Dendritic cell treated with granulocyte-macrophage colony-stimulating factor and Interleukin-4, amounts not matched to agents 40 ng/mL and 50 ng/mL, for 4 days (primary cell): ENCODE results near the gene OMP.
"Not testable (repeated sequence)": the region's sequence is repeated elsewhere in the genome, so short reads cannot be mapped to it uniquely, and the experiment has no call there.

Experiments used
- H3K27ac Mint-ChIP-seq: one replicate; pipeline ENCODE4 v1.8.0; 2022; ENCODE audit warnings: mild to moderate bottlenecking, mixed read lengths
- H3K27me3 Mint-ChIP-seq: one replicate; pipeline ENCODE4 v1.8.0; 2022; ENCODE audit warnings: mild to moderate bottlenecking, mixed read lengths
- H3K36me3 Mint-ChIP-seq: one replicate; pipeline ENCODE4 v1.8.0; 2022; ENCODE audit warnings: low read depth, mixed read lengths
- H3K4me1 Mint-ChIP-seq: one replicate; pipeline ENCODE4 v1.8.0; 2022; ENCODE audit warnings: low read depth, mixed read lengths
- H3K4me3 Mint-ChIP-seq: one replicate; pipeline ENCODE4 v1.8.0; 2022; ENCODE audit warnings: mild to moderate bottlenecking, moderate library complexity, mixed read lengths
- H3K9me3 Mint-ChIP-seq: one replicate; pipeline ENCODE4 v1.8.0; 2022; ENCODE audit warnings: mixed read lengths
- intact Hi-C: fragments of 100-400 bp; cut with micrococcal nuclease; formaldehyde crosslinking; loops from one replicate; pipeline ENCODE4 v1.15.0; 2022

OMP gene

DNA sequence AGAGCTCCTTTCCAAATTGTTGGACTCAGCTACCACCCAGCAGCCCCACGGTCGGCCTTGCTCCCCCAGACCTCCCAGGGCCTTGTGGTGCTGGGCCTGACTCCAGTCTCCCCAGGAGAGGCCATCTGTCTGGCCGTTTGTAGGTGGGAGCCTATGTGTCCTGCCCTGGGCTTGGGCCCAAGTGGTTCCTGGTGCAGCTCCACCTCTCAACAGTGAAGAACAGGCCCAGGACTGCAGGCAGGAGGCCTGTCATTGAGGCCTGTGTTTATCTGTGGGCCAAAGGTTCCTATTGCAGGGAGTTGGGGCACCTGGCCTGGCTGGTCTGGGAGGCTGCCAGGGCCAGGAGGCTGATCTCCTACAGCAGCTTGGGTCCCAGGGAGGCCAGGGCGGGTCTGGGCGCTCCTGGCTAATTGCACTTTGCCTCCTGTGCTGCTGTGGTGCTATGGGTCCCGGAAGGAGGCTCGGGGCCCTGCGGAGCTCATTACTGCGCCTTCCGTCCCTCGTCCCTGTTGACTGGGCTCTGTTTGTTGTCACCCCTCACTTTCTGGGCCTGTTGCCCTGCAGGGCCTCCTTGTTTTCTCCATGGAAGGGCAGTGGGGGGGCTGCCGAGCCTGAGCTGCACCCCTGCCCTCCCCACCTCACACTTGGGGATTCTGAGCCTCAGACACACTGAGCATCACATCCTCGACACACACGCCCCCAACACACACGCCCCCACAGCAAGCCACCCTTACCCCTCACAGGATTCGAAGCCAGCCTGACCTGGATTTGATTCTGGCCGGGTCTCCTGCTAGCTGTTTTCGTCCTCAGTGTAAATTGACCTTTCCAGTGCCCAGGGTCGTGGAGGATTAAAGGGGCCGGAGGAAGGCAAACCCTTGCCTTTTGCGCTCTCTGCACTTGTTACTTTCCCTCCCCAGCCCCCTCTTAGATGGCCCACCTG is 6.8 kb upstream of the OMP start:
- intact Hi-C loops: no loop called here
- Mint-ChIP-seq H3K27me3 (peaks cover 5% of the 10 kb centered on the region), H3K27ac (no peak overlapping the region), H3K36me3 (no peaks in the 10 kb centered on the region), H3K9me3 (no peaks in the 10 kb centered on the region), H3K4me3 (no peak overlapping the region), H3K4me1 (no peaks in the 10 kb centered on the region)

DNA sequence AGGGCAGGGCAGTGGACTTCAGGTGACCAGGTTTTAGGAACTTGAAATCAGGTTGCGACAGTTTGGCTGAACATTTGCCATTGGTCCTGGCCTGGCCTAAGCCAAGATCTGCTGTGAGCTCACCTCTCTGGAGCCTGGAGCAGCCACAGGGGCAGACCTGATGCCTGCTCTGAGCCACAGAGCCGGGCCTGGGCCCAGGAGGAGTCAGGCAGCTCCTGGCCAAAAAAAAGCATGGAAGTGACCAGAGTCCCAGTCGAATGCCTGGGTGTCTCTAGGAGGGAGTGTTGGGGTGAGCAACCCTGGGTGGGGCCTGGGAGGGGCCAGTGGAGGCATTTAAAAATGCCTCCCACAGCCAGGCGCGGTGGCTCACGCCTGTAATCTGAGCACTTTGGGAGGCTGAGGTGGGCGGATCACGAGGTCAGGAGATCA is 6.0 kb upstream of the OMP start:
- Mint-ChIP-seq H3K36me3 (no peaks in the 10 kb centered on the region), H3K9me3 (no peaks in the 10 kb centered on the region), H3K4me1 (no peaks in the 10 kb centered on the region), H3K4me3 (no peak overlapping the region), H3K27ac (no peak overlapping the region), H3K27me3 (peaks cover 2% of the 10 kb centered on the region)
- intact Hi-C loops: no loop called here

DNA sequence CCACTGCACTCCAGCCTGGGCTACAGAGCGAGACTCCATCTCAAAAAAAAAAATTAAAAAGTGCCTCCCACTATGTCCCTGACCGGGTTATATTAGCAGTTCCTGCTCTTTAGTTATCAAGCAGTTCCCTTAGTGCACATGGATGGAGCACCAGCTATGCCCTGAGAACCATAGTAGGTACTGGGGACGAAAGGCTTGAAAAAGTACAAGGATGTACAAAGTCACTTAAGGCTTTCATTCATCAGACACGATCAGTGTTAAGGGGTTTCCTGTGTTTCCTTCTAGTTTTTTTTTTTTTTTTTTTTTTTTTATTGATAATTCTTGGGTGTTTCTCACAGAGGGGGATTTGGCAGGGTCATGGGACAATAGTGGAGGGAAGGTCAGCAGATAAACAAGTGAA is 5.5 kb upstream of the OMP start:
- H3K4me1 Mint-ChIP-seq, H3K27ac Mint-ChIP-seq, intact Hi-C loops, H3K9me3 Mint-ChIP-seq, H3K27me3 Mint-ChIP-seq, H3K4me3 Mint-ChIP-seq, H3K36me3 Mint-ChIP-seq: not testable (repeated sequence)

DNA sequence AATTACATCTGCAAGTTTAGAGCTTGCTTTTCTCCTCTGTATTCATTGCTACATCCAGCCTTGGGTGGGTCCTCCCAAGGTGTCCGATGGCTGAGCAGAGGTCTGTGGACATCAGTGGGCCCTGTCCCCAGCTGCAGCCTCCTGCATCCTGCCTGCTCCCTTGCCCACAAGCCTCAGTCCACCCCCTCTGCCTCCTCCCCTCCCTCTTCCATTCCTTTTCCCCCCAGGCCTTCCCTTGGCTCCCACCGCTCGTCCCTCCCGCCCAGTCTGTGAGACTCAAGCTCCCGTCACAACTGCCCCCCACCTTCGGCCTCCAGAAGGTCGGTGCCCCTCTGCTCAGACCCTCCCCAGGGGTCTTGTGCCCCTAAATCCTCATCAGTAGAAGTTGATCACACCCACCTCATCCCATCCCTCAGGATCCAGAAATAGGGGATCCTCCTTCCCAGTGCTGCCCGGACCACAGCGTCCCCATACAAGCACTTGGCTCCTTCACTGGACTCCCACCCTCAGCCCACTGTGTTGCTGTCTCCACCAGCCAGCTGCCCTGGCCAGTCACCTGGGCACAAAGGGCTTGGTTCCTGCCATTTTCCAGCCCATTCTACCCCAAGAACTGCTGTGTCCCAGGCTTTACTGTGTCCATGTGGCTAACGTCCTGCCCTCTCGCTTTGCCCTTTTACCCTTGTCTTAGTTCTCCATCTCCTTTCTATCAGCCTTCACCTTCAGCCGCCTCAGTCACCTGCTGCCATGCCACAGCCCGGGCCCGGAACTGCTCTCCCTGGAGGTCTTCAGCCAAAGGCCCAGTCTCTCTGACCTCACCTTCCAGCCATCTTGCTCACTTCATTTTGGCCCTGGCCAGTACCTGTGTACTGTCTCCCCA is 2.2 kb upstream of the OMP start:
- Mint-ChIP-seq H3K9me3 (no peaks in the 10 kb centered on the region), H3K27ac (no peak overlapping the region), H3K4me1 (no peaks in the 10 kb centered on the region), H3K27me3 (peaks cover 2% of the 10 kb centered on the region), H3K36me3 (no peaks in the 10 kb centered on the region), H3K4me3 (no peak overlapping the region)
- intact Hi-C loops: no loop called here

DNA sequence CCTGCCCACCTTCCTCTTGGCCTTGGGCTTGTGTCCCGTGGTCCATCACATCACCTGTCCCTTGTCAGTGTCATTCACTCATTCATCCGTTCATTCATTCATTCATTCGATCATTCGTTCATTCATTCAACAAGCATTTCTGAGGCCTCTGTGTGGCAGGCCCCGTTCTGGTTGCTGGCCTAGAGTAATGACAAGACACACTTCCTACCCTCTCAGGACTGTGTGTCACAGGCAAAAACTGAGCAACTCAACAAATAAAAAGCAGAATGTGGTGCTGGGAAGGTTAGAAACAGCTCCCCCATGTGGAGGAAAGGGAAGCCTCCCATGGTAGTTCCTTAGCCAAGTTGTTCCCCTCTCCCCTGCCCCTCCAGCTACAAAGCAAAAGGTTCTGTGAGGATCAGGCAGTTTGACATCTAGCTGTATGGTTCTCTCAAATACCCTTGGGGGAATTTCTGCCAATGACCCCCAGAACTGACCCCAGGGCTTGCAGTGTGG is 1.6 kb upstream of the OMP start:
- H3K27ac Mint-ChIP-seq: no peak overlapping the region
- no peak overlapping the region for H3K4me3 Mint-ChIP-seq
- H3K36me3 Mint-ChIP-seq: no peaks in the 10 kb centered on the region
- H3K27me3 Mint-ChIP-seq: peaks cover 2% of the 10 kb centered on the region
- H3K4me1 Mint-ChIP-seq: no peaks in the 10 kb centered on the region
- no peaks in the 10 kb centered on the region for H3K9me3 Mint-ChIP-seq
- intact Hi-C loops: no loop called here

DNA sequence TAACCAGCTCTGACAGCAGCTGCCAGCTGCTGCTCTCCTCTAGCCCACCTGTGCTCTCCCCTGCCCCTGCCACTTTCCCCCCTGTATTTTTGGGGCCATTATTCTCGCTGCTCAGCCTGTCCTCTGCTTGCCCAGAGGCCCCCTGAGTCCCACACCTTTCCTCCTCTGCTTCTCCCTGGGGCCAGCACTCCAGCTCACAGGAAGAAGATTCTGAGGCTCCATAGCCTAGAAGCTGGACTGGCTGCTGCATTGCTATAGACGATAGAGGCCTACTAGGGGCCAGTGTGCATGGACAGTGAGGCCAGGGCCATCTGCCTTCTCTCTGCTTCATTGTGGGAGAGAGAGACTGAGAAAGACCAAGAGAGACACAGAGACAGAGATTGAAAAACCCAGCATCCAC is 679 bp downstream of the OMP start:
- no peaks in the 10 kb centered on the region for H3K4me1 Mint-ChIP-seq
- H3K36me3 Mint-ChIP-seq: no peaks in the 10 kb centered on the region
- no peak overlapping the region for H3K4me3 Mint-ChIP-seq
- intact Hi-C loops: no loop called here
- H3K27me3 Mint-ChIP-seq: peaks cover 6% of the 10 kb centered on the region
- no peak overlapping the region for H3K27ac Mint-ChIP-seq
- no peaks in the 10 kb centered on the region for H3K9me3 Mint-ChIP-seq

DNA sequence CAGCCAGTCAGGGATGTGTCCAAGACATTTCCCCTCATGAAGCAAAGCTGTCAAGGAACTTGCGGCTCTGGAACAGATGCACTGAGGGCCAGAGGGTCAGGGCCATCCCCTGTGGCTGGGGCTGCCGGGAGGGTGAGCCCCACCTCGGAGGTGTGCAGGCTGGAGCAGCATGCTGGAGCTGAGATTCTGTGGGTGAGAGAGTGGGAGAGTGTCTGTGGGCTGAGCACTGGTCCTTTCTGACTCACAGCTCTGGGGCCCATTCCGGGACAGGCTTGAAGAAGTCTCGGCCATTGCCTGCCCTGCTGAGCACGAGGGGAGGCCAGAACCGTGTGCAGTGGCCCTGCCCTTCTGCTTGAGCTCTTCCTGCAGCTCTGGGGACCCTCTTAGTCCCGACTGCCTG is 2.1 kb downstream of the OMP start:
- no peaks in the 10 kb centered on the region for H3K36me3 Mint-ChIP-seq
- no peaks in the 10 kb centered on the region for H3K4me1 Mint-ChIP-seq
- H3K4me3 Mint-ChIP-seq: no peak overlapping the region
- H3K27me3 Mint-ChIP-seq: peaks cover 9% of the 10 kb centered on the region
- H3K9me3 Mint-ChIP-seq: no peaks in the 10 kb centered on the region
- no peak overlapping the region for H3K27ac Mint-ChIP-seq
- intact Hi-C loops: no loop called here

DNA sequence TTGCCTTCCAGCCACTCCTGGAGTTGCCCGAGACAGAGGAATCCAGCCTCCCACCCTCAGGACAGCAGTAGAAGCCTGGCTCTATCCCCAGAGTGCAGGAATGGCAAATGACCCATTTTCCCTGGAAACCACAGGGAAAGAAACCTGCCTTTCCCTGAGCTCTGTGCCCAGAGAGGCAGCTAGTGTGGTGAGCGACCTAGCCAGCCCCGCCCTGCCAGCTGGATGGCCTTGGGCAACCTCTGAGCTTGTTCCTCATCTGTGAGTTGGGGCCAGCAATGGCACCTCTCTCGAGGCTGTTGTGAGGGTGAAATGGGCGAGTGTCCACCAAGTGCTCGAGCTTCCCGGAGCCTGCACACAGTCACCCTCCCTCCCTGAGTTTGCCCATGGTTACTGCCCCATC is 3.7 kb downstream of the OMP start:
- H3K27ac Mint-ChIP-seq: no peak overlapping the region

DNA sequence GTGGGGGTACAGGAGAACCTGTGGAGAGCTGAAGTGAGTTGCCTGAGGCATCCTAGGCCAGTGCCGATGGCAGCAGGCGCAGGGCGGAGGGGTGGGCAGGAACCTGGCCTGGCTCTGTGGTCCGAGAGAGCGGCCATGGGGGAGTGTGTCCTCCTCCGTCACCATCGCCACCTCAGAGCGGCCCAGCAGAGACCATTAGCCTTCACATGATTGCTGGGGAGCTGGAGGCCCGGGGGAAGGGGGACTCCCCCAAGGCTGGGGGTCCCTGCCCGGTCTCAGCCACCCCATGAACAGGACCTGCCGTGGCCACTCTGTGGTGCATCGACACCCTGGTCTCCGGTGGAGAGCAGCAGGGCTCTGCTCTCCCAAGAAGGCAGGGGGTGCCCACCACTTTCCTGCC is 4.1 kb downstream of the OMP start:
- no peaks in the 10 kb centered on the region for H3K4me1 Mint-ChIP-seq
- intact Hi-C loops: no loop called here
- peaks cover 7% of the 10 kb centered on the region for H3K27me3 Mint-ChIP-seq
- no peak overlapping the region for H3K27ac Mint-ChIP-seq
- H3K4me3 Mint-ChIP-seq: no peak overlapping the region
- no peaks in the 10 kb centered on the region for H3K9me3 Mint-ChIP-seq
- no peaks in the 10 kb centered on the region for H3K36me3 Mint-ChIP-seq

More for the DNA sequence above, 3.7 kb downstream of the OMP start:
- intact Hi-C loops: no loop called here
- Mint-ChIP-seq H3K27me3 (peaks cover 7% of the 10 kb centered on the region), H3K4me3 (no peak overlapping the region), H3K36me3 (no peaks in the 10 kb centered on the region), H3K4me1 (no peaks in the 10 kb centered on the region), H3K9me3 (no peaks in the 10 kb centered on the region)

DNA sequence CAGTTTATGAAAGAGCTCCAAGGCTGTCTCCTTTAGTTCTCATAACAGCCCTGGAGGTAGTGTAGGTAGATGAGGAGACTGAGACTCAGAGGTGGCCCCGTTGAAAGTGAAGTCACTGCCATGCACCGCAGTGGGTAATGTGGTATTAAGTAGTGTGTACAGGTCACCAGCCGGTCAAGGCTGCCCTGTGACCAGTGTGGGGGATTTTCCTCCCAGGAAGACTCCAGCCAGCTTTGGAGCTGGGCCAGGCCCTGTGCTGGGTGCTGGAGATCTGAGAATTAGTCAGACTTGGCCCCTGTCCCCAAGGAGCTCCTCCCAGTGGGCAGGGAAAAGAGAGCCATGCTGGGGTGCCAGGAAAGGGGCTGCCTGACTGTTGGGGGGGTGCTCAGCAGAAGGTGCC is 5.3 kb downstream of the OMP start:
- H3K27ac Mint-ChIP-seq: no peak overlapping the region
- H3K4me1 Mint-ChIP-seq: no peaks in the 10 kb centered on the region
- intact Hi-C loops: no loop called here
- H3K27me3 Mint-ChIP-seq: peaks cover 7% of the 10 kb centered on the region
- no peaks in the 10 kb centered on the region for H3K9me3 Mint-ChIP-seq
- H3K4me3 Mint-ChIP-seq: no peak overlapping the region
- H3K36me3 Mint-ChIP-seq: no peaks in the 10 kb centered on the region

DNA sequence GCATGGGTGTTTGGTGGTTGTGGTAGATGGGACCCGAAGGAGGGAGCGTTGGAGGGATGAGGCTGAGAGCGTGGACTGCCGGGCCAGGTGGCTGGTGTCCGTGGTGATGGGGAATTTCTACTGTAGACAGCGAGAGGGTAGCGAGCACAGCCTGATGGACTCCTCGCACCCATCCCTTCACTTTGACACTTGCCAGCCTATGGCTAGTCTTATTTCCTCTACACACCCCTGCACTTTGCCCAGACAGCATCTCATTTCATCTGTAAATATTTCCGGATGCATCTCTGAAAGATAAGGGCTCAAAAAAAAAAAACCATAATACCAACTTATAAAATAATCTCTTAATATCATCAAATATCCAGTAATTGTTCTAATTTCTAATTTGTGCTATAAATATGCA is 5.8 kb downstream of the OMP start:
- Mint-ChIP-seq H3K9me3 (no peaks in the 10 kb centered on the region), H3K4me3 (no peak overlapping the region), H3K27me3 (peaks cover 7% of the 10 kb centered on the region), H3K27ac (no peak overlapping the region), H3K4me1 (peaks cover 4% of the 10 kb centered on the region), H3K36me3 (no peaks in the 10 kb centered on the region)
- intact Hi-C loops: no loop called here

DNA sequence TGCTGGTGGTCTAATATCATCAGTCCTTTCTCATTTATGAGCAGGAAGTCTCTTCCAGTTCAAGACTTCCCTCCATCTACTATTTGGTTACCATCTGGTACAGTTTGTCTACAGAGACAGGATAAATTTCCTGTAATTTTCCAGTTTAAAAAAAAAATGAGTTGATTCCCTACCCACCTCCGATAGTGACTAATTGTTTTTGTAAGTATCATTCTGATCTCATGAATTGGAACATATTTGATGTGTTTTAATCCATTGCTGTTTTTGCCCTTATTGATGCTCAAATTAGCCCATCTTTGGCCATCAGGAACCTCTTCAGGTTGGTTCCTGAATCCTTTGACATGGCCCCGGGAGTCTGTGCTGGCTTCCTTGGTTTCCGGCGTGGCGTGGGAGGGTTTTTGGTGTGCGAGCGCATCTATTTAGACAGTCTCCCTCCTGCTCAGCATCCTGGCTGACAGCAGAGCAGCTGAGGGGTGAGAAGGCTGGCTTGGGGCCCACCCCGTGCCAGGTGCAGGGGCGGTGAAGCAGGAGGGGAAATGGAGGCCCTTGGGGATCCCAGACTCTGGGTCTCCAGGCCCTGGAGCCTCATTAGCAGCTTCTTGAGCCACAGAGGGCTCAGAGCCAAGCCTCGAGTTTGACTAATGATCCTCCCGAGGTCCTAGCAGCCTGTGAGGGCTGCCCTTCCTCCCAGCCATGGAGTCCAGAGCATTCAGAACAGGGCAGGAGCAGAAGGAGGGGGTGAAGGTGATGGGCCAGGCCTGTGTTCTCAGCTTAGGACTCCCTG is 6.8 kb downstream of the OMP start:
- H3K4me3 Mint-ChIP-seq: no peak overlapping the region

DNA sequence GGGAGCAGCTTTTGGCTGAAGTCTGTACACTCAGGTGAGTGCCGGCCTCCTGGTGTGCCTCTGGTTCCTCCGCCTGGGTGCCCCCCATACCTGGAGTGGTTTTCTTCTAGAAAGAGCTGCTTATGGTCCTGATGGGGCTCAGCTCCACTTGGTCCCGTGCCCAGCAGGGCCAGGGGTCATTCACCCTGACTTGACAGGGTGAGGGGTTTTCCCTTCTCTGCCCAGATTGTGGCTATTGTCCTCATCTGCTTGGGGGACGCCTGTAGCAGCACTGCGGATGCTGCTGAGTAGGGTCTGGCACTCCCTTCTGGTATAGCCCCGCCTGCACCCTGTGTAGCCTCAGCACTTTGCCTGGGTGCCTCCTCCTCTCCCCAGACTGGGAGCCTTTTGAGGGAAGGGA is 8.2 kb downstream of the OMP start:
- Mint-ChIP-seq H3K9me3 (no peaks in the 10 kb centered on the region), H3K36me3 (no peaks in the 10 kb centered on the region), H3K27me3 (peaks cover 7% of the 10 kb centered on the region), H3K4me1 (peaks cover 5% of the 10 kb centered on the region), H3K4me3 (no peak overlapping the region), H3K27ac (no peak overlapping the region)
- intact Hi-C loops: no loop called here

More for the DNA sequence above, 6.8 kb downstream of the OMP start:
- Mint-ChIP-seq H3K4me1 (peaks cover 5% of the 10 kb centered on the region), H3K9me3 (no peaks in the 10 kb centered on the region), H3K27me3 (peaks cover 7% of the 10 kb centered on the region), H3K27ac (no peak overlapping the region), H3K36me3 (no peaks in the 10 kb centered on the region)
- intact Hi-C loops: no loop called here
